Measurements from ENCODE around the gene ADRM1. TPM values are rescaled to one million over a fixed set of nuclear protein-coding genes. Genes with fewer than 3 reads are reported as not detected.

ADRM1 gene
- polyA plus RNA-seq, 3 donors = 38.7 to 47.7 (median 44.9) TPM

DNA sequence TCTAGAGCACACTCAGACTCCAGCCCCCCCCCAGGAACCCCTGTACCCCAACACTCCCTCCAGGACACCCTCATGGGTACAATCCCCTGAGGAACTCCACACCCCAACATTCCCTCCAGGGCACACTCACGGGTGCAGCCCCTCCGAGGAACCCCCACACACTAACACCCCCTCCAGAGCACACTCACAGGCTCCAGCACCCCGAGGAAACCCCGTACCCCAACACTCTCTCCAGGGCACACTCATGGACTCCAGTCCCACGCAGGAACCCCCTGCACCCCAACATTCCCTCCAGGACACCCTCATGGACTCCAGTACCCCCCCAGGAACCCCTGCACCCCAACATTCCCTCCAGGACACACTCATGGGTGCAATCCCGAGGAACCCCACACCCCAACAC is 32.7 kb downstream of the ADRM1 start:
- DNase-seq (ENCODE audit: low read depth in 3 of 3, low spot score in 2 of 3) = no peak

DNA sequence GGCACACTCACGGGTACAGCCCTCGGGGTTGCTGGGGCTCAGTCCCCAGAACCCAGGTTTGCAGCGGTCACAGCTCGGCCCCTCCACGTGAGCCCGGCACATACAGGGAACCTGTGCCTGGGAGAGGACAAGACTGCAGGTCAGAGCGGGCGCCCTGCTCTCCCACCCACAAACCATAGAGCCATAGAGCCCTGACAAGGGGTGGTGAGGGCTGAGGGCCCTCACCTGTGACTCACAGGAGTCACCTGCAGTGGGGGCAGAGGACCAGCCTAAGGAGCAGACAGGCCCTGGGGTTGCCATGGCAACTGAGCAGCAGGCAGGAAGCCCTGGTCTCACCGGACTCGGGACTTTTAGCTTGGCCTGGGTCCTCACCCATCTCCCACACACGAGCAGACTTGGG is 33.5 kb downstream of the ADRM1 start:
- no peak for DNase-seq (ENCODE audit: low read depth in 3 of 3, low spot score in 2 of 3)

DNA sequence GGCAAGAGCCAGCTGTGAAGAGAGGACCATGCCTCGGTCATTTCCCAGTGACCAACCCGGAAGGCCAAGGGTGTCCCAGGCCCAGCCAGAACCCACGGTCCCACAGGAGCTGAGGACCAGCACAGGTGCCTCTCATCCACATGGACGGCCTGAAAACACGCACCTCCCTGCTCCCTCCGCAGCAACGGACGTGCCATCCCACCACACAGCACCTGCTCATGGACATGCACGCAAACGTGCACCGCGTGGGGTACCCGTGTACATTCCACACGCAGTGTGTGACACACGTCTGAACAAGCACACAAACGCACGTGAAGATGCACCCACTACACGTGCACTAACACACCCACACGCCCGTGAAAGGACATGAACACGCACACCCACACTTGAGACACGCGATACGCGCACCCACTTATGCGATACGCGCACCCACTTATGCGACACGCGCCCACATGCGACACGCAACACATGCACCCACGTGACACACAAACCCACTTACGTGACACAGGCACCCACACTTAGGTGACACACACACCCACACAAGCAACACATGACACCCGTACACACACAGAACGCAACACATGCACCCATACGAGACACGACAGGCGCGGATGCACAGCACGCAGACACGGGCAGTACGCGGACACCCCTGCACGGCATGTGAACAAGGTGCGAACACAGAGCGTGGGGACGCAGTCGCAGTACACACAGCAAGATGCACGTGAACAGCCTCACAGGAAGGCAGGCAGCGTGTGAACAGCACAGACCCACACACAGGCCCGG is 34.2 kb downstream of the ADRM1 start:
- DNase-seq (ENCODE audit: low read depth in 3 of 3, low spot score in 2 of 3) = no peak

DNA sequence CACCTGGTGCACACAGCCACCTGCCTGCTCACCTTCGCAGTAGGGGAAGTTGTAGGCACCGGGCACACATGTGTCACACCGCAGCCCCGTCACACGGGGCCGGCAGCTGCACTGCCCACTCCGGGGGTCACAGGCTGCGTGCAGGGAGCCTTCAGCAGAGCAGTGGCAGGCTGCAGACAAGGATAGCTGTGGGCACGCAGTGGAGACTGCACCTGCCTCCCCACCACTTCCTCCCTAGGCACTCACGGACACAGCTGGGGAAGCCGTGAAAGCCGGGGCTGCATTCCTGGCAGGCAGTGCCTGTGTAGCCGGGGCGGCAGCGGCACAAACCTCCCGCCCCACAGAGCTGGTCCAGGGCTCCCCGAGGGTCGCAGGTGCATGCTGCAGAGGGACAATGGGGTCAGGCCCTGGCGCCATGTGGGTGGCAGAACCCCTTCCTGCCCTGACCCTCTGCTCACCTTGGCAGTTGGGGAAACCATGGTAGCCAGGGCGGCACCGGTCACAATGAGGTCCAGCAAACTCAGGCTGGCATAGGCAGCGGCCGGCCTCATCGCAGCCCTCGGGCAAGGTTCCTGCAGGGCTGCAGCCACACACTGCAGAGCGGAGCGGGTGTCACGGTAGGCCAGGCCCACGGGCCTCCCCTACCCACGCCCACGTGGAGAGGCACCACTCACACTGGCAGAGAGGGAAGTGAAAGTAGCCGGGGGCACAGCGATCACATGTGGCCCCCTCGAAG is 34.9 kb downstream of the ADRM1 start:
- no peak for DNase-seq (ENCODE audit: low read depth in 3 of 3, low spot score in 2 of 3)

DNA sequence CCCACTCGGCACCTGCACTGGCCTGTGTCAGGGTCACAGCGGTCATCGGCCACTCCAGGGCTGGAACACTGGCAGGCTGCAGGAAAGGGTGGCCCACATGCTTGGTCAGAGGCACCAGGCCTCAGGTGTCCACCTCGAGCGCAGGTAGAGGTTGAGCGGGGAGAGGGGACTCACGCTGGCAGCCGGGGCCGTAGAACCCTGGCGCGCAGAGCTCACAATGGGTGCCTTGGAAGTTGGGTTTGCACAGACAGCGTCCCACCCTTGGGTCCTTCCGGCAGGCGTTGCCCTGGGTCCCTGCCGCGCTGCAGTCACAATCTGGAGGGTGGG is 35.5 kb downstream of the ADRM1 start:
- no peak for DNase-seq (ENCODE audit: low read depth in 3 of 3, low spot score in 2 of 3)

DNA sequence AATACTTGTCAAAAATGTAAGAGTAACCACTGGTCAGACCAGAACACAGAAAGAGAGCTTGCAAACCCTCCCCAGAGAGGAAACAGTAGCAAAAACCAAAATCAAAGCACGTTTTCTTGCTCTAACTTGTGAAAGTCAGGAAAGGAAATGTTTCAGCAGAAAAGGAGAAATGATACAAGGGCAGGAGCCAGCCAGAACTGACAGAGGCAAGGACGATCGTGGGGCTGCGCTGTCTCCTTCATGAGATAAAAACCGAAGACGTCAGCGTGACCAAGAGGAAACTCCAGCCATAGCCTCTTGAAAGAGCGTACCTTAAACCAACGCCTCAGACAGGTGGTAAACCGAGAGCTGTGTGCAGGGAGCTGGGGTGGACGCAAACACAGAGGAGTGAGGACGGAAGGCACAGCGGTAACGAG is 36.9 kb downstream of the ADRM1 start:
- DNase-seq (ENCODE audit: low read depth in 3 of 3, low spot score in 2 of 3) = no peak

DNA sequence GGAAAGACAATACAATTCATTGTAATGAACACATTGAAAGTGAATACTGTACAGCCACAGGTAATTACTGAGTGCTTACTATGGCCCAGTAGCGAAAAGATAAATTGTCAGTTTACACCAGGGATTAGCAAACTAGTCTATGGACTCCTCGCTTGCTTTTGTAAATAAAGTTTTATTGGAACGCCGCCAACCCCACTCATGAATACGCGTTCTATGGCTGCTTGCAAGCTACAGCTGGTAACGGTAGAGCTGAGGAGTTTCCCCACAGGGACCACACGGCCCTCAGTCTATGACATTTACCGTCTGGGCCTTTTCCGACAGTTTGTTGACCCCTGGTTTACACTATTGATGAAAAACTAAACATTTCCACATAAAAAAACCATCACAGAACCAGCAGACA is 40.1 kb downstream of the ADRM1 start:
- DNase-seq (ENCODE audit: low read depth in 3 of 3, low spot score in 2 of 3) = no peak

DNA sequence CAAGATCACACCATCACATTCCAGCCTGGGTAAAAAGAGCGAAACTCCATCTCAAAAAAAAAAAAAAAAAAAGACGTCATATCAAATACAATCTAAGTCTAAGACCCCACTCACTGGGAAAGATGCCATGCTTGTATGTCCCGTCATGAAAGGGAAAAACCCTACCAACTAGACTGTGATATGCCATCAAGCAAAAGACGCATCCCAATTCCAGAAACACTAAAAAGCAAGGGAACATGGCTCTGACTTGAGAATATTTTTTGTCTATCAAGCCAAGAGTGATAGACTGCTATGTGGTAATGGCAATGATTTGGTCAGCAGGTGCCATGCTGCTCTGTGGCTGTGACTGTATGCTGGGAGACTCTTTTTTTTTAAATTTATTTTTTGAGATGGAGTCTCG is 41.3 kb downstream of the ADRM1 start:
- no peak for DNase-seq (ENCODE audit: low read depth in 3 of 3, low spot score in 2 of 3)

DNA sequence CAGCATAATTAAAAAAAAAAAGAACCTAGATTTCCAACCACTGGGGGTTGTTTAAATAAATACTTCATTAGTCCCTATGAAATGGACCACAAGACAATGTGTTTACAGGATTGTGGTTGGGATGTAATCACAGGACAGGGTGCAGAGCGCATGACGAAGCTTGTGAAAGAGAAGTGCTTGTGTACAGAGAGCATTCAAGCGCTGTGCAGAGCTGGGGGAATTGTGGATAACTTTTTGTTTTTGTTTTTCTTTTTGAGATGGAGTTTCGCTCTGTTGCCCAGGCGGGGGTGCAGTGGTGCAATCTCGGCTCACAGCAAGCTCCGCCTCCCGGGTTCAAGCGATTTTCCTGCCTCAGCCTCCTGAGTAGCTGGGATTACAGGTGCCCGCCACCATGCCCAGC is 42.0 kb downstream of the ADRM1 start:
- no peak for DNase-seq (ENCODE audit: low read depth in 3 of 3, low spot score in 2 of 3)

DNA sequence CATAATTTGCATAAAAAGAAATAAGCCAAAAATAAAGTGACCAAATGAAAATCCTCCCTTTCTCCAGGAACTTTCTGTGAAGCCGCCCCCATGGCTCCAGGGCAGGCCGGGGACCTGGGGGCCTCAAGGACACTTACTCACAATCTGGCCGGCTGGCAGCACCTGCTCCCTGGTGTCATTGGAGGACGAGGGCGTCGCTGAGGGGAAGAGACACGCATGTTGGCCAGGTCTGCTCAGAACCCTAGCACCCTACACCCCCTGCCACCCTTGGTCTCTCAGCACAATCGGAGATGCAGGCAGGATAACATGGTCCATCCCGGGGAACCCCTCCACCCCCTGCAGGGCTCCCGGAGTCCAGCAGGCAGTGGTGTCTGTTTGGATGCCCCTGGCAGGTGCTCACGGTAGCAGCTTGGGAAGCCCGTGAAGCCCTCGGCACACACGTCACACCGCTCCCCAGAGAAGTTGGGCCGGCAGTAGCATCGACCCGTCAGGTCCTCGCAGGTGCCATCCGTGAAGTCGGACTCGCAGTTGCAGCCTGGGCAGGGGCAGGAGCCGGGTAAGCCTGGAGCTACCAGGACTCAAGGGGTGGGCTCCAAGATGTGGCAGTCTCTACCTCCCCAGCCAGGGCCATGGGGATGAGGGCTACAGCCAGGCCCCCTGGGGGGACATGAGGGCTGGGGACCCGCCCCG is 43.0 kb downstream of the ADRM1 start:
- no peak for DNase-seq (ENCODE audit: low read depth in 3 of 3, low spot score in 2 of 3)

DNA sequence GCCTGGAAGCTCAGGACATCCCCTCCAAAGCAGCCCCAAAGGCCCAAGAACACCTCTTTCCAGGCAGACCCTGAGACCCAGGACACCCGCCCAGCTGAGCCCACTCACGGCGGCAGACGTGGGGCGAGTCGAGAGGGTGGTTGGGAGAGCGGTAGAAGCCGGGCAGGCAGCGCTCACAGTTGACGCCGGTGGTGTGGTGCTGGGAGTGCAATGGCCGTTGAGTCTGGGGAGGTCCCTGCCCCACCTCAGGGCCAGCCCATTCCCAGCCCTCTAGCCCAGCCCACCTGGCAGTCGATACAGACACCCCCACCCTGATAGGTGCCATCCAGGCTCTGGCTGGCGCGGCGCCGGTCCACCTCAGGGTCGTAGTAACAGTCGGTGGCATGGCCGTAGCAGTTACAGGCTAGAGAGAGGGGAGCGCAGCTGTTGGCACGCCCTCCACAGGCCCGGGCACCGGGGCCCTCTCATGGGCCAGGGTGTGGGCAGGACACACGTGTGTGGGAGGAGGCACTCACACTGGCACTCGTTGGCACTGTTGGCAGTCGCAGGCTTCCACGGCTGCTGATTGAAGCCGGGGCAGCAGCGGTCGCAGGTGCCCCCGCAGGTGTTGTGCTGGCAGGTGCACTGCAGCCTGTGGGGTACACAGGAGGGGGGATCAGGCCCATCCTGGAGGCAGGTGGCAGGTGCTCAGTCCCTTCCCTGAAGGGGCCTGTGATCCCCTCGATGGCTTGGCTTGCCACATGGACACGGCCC is 43.8 kb downstream of the ADRM1 start:
- no peak for DNase-seq (ENCODE audit: low read depth in 3 of 3, low spot score in 2 of 3)

DNA sequence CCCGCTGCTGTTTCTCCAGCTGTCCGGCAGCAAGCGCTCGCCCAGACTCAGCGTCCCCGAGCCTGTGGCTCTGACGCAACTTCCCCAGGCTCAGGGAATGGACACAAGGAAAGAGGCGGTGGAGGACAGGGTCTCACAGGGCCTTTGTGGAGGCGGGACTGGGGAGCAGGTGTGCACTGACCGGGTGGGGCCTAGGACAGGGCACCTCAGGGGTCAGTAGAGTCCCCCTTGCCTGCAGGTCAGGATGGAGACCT is 44.3 kb downstream of the ADRM1 start:
- no peak for DNase-seq (ENCODE audit: low read depth in 3 of 3, low spot score in 2 of 3)

DNA sequence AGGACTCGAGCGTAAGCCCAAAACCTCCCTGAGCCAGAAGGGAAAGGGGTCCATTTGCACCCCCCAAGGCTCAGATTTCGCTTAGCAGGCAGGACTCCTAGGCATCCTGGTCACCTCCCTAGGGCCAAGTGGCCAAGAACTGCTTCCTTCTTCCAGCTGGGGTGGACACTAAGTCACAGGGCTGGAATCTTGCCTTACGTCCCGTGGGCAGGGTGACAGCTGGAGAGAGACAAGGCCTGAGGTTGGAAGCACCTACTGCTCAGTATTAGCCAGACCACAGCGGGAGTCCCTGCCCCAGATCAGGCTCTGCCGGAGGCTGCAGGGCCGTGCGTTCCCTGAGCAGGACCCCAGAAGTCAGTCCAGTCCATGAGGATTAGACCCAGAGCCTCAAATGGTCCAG is 44.6 kb downstream of the ADRM1 start:
- DNase-seq (ENCODE audit: low read depth in 3 of 3, low spot score in 2 of 3) = no peak

DNA sequence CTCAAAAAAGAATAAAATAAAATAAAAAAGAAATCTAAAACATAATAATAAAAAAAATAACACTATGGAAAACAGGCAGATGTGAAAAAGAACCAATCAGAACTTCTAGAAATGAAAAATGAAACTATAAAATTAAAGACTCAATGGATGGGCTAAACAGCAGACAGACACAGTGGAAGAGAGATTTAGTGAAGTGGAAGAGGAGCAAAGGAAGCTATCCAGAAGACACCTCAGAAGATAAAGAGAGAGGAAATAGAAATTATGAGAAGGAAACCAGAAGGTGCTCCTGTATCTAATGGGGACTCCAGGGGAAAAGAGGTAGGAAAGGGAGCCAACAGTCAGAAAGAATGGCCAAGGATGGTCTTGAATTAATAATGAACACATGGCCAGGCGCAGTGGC is 45.8 kb downstream of the ADRM1 start:
- no peak for DNase-seq (ENCODE audit: low read depth in 3 of 3, low spot score in 2 of 3)

DNA sequence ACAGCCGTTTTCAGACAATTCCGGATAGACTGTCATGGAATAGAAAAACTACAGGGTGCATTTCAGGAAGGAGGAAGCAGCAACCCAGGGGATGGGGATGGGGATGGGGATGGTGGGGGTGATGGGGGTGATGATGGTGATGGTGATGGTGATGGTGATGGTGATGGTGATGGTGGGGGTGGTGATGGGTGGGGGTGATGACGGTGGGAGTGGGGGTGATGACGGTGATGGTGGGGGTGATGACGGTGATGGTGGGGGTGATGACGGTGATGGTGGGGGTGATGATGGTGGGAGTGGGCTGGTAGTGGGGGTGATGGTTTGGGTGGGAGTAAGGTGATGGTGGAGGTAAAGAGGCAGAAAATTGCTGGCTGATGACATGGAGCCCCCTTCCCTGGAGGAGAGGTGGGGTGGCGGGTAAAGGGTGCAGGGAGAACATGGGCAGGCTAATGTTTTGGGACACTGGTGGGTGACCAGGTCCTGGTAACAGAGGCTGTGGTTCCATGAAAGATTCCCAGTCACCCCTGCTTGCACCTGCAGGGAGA is 46.8 kb downstream of the ADRM1 start:
- DNase-seq (ENCODE audit: low read depth in 3 of 3, low spot score in 2 of 3) = no peak

DNA sequence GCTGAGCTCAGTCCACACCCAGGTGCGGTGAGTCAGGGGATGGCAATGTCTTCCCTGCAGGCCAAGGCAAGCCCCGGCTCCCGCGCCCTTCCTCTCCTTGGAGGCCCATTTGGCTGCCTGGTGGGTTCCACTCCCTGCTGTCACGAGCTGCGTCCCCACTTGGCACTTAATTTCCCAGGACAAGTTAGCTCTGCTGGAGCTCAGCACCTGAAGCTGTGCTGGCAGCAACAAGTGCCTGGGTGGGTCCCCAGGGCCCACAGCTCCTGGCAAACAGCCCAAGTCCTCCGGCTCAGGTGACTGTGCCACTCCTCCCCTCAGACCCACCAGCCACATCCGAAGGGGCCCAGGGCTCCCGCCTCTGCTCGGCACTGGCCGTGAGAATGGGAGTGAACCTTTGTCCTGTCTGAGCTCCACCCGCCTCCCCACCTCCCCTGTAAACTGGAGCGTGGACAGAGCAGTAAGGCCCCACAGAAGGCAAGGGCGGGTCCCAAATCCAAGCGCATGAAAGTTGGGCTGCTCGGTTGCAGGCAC is 47.4 kb downstream of the ADRM1 start:
- no peak for DNase-seq (ENCODE audit: low read depth in 3 of 3, low spot score in 2 of 3)

DNA sequence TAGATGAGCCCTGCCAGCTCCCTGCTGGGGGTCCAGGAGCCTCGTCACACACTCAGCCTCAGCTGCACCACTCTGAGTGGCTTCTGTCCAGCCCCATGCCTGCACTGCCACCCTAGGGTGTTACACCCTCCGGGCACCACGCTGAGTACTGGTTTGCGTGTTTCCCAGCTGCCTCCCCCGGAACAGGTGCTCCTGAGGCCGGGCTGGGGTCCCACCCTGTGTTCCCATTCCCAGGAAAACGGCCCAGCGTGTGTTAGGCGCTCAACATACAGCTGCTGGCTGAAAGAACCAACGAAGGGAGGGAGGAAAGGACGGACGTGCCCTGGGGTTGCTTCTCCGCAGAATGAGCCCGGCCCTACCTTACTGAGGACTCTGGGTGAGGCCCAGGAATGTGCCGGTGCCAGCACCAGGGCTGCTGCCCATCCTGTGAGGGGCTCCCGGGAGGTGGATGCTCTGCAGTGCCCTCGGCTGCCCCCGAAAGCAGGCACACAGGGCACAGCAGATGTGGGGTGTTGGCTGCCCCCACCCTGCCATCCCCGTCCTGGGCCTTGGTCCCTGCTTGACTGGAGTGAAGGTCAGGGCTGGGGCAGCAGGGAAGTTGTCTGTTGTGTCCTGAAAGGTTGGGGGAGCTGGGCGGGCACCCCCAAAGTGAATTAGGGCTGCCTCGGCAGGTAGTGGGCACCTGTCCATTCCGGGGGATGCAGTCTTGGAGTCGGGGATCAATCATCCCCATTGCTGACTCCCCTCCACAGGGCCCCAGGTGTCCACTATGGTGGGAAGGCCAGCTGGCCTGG is 48.0 kb downstream of the ADRM1 start:
- DNase-seq (ENCODE audit: low read depth in 3 of 3, low spot score in 2 of 3) = no peak

DNA sequence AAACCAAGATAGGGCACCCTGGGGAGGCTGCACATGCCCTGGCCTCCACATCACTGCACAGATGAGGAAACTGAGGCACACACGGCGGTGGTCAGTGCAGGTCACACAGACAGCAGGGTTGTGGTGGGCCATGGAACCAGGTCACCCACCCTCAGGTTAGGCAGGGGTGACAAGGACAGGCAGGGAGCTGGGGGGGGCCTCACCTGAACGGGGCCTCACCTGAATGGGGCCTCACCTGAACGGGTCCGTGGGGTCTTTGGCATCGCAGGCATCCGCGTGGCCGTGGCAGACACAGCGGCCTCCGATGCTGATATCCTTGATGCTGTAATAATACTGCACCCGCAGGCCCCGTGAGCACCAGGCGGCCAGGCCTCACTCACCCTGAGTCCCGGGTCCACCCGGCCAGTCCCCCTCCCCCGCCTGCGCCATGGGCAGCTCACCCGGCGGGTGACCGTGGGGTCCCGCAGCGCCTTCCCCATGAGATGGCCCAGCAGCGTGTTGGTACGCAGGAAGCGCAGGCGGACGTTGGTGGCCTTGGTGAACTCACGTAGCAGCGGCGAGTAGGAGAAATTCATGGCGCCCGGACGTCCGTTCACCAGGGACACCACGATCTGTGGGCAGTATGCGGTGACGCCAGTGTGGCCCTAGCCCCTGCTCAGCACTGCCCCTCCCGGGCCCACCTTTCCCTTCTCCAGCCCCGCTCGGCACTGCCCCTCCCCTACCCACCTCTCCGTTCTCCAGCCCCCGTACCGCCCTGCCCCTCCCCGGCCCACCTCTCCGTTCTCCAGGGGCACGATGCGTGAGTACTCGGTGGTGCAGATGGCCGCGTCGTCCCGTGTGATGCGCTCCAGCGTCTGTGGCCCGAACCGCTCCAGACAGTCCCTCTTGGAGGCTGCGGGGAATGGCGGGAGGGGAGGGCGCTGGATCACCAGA is 48.9 kb downstream of the ADRM1 start:
- no peak for DNase-seq (ENCODE audit: low read depth in 3 of 3, low spot score in 2 of 3)

Data from right renal cortex interstitium (tissue), 3 donors.